ENCODE measurements around the gene LCN10. TPM values are rescaled to one million over a fixed set of nuclear protein-coding genes. Genes with fewer than 3 reads are reported as not detected.
"Not testable (repeated sequence)": the region's sequence is repeated elsewhere in the genome, so short reads cannot be mapped to it uniquely, and the experiment has no call there.

Gene LCN10
- polyA plus RNA-seq (ENCODE audit: insufficient read length in 10 of 10): 10 to 100 TPM in 3 of 10 donors, 1 to 10 TPM in 7; 2.4 to 17.8 (median 8.8) TPM
- long read RNA-seq, donor 1: 0 reads
- long read RNA-seq, donor 2: 0 reads
- long read RNA-seq, donor 3: 0 reads
- long read RNA-seq, donor 4: 0 reads
- long read RNA-seq, donor 5, partial matches to known transcripts: 0 of 1 reads
- long read RNA-seq, donor 5, other reads (novel, unspliced or antisense): 0 of 1 reads
- long read RNA-seq, donor 6, partial matches to known transcripts: 0 of 1 reads
- long read RNA-seq, donor 6, other reads (novel, unspliced or antisense): 0 of 1 reads
- long read RNA-seq, donor 7: 0 reads
- long read RNA-seq, donor 8: 0 reads
- long read RNA-seq, donor 9: 0 reads

DNA sequence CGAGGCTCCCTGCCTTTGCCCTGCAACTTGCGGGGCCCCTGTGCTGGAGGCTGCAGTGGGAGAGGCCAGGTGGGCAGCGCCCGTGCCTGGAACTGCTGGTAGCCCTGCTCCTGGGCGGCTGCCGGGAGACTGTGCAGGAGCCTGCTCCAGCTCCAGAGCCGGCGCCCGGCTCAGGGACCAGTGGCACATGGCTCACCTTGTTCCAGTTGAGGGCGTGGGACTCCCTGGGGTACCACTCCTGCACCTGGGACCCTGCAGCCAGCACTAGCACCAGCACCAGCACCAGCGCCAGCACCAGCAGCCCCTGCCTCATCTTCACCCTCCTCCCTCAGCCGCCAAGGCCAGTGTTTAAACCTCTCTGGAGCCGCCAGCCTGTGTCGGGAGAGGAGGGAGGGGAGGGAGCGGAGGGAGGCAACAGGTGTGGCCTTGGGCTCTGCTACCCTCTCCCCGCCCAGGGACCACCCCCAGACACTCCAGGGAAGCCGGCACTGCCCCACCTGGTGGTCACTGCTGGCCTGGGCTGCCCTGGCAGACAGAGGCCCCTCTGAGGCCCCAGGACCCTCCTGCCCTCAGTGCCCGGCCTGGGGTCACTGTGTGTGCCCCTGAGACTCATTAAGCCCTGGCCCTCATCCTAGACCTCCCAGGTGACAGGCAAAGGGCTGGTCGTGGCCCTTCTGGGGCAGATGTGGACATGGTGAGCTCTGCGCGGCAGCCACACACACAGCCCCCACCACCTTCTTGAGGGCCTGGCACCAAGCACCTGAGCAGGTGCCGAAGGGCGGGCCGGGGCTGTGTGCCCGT lies at the start of gene LCN10:
Gene LCN10 (minus strand): TSS at position 350 of the 801 bp plus-strand sequence. CDS start 37 bp downstream, at position 313.
- DNase-seq: no peak

DNA sequence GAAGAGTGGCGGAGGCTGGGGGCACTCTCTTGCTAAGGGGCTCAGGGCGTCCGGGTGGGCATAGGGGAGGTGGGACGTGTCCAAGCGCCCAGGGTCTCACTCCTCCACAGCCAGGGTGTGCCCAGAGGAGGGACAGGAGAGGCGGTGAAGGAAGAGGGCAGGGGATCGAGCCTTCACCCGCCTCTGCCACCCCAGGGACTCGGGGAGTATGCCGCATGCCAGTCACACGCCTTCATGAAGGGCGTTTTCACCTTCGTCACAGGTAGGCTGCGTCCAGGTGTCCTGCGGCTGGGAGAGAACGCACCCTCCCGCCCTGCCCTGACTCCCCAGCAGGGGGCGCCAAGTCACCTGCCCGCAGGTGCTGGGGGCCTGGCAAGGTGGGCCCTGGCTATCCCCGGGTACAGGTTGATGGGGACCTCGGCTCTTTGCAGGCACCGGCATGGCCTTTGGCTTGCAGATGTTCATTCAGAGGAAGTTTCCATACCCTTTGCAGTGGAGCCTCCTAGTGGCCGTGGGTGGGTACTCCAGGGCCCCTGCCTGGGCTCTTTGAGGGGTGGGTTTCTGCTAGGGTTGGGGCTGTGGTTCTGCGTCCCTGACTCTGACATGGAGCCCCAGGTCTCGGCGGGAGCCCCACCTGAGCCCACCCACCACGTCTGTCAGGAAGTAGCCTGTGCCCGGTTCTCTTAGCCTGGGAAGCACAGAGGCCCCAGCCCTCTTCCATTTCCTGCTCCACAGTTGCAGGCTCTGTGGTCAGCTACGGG lies 49.0 kb upstream of the LCN10 start:
- DNase-seq: peak in 1 of 3 donors; percentile 34

DNA sequence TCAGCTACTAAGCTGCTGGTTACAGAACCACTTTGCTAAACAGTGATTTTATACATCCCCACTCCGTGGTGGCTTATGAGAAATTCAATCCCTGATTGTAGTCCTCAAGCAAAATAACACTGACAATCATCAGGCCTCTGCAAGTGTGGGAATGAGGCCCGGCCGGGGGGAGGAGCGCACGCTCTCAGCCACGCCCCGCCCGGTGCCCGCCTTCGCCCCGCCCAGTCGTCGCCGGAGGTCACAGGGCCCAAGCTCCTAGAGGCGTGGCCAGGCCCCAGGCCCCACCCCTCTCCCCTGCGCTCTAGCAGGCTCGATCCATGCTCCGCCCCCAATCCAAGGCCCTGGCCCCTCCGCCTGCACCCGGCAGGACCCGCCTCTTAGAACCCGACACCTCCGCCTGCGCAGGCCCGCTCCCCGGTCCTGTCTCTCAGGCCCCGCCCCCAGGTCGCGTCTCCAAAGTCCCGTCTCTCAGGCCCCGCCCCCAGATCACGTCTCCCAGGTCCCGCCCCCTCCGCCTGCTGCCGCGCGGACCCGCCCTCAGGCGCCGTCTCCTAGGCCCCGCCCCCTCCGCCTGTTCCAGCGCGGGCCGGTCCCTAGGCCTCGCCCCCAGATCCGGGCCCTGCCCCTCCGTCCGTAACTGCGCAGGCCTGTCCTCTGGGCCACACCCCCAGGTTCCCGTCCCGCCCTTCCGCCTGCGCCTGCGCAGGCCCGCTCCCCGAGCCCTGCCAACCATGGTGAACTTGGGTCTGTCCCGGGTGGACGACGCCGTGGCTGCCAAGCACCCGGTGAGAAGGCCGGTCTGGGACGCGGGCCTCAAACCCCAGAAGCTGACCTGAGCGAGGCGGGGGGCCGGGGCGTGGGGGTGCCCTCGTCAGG lies 48.1 kb upstream of the LCN10 start, which contains the start of gene TMEM141:
Gene TMEM141 (plus strand): TSS at position 705 of the 876 bp plus-strand sequence. CDS start 27 bp downstream, at position 732.
- peak; percentile 99 for DNase-seq

DNA sequence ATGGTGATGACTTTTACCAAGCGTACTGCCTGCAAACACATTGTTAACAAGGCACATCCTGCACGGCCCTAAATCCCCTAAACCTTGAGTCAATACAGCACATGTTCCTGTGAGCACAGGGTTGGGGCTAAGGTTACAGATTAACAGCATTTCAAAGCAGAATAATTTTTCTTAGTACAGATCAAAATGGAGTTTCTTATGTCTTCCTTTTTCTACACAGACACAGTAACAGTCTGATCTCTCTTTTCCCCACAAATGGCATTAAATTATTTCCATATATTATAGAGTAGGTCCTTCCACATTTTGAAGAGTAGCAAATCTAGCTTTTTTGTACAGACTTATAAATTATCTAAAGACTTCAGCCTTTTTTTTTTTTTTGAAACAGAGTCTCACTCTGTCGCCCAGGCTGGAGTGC lies 46.8 kb upstream of the LCN10 start:
- no peak for DNase-seq

DNA sequence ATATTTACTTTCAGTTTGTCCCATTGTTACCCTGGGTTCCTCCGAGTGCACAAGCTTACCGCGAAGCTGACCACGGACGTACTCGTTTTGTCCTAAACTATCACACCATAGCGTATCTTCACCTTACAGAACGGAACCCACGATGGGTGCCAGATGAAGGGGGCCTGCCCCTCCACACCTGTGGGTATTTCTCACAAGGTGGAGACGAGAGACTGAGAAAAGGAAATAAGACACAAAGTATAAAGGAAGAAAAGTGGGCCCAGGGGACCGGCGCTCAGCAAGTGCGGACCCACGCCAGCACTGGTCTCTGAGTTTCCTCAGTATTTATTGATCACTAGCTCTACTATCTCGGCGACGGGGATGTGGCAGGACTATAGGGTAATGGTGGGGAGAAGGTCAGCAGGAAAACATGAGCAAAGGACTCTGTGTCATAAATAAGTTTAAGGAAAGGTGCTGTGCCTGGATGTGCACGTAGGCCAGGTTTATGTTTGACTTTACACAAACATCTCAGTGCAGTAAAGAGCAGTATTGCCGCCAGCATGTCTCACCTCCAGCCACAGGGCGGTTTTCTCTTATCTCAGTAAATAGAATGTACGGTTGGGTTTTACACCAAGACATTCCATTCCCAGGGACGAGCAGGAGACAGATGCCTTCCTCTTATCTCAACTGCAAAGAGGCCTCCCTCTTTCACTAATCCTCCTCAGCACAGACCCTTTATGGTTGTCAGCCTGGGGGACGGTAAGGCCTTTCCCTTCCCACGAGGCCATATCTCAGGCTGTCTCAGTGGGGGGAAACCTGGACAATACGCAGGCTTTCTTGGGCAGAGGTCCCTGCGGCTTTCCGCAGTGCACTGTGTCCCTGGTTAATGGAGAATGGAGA lies 46.1 kb upstream of the LCN10 start:
- DNase-seq: not testable (repeated sequence)

DNA sequence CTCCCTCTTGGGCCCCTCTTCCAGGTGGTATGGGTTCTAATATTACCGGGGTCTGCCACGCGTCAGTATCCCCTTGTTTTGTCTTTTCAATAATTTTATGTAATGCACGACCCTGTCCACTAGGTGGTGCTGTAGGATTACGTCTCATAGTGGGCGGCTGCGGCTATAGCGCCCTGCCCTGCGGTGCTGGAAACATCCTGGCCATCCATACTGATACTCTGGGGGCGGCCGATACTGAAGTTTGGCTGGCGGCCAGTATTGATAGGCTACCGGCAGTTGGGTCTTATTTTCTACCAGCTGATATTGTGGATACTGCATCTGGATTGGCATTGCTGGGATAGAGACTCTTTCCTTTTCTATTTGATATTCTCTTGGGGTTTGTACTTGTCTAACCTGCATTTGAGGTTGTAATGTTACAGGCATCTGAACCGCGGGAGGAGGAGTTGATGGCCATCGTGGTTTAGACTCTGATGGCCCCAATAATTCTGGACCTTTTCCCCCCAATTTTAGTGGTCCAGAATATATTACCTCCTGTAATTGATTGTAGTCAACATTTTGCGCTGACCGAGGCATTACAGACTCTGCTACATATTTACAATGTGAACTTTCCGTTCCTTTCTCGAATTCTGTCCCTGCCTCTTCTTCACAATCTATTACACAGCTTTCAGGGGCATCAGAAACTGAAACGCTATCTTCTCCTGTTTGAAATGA lies 45.1 kb upstream of the LCN10 start:
- peak; percentile 54 to 84 (median 77) for DNase-seq

DNA sequence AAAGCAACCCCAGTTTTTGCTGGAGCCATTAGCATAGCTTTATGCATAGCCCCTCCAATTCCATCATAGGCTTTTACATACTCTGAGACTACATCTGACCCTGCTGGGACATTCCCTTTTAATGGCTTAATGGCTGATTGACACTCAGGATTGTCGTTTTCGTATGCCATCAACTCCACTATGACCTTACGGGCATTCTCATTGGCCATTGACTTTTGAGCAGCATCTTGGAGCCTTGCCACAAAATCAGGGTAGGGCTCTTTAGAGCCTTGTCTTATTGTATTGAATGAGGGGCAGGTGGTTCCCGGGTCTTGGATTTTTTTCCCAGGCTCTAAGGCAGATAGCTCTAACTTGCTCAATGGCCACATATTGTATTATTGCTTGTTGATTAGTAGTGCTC lies 44.2 kb upstream of the LCN10 start:
- DNase-seq: not testable (repeated sequence)

DNA sequence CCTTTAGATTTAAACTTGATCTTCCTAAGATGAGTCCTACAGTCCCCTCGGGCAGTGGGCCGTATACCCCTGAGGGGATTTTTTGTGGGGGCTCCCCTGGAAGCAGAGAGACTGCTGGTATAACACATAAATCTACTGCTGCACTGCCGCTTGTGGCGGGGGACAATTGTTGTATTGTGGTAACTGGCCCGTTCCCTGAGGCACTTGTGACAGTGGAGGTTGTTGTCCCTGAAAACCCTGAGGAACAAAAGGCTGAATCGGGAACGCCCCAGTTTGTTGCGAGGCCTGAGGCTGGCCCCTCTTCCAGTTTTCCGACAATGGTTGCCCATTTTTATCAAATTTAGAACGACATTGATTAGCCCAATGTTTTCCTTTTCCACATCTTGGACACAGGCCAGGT lies 43.7 kb upstream of the LCN10 start:
- no peak for DNase-seq

DNA sequence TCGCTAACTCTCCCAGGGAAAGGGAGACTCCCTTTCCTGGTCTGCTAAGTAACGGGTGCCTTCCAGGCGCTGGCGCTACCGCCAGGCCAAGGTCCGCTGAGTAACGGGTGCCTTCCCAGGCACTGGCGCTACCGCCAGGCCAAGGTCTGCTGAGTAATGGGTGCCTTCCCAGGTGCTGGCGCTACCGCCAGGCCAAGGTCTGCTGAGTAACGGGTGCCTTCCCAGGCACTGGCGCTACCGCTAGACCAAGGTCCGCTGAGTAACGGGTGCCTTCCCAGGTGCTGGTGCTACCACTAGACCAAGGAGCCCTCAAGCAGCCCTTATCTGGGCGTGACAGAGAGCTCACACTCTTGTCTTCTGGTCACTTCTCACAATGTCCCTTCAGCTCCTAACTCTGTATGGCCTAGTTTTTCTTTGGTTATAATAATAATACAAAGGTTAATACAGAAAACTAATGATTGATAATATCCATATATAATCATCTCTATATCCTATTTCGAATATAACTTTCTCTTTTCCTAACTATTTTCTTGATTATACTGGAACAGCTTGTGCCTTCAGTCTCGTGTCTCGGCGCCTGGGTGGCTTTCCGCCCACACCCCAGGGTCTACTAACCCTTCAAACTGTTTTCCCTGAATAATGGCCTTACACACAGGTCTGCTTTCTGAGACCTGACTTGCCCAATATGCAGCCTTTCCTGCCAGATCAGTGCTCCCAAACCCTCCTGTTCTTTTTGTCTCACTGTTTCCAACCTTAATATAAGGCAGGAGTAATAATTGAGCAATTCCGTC lies 43.0 kb upstream of the LCN10 start:
- not testable (repeated sequence) for DNase-seq

DNA sequence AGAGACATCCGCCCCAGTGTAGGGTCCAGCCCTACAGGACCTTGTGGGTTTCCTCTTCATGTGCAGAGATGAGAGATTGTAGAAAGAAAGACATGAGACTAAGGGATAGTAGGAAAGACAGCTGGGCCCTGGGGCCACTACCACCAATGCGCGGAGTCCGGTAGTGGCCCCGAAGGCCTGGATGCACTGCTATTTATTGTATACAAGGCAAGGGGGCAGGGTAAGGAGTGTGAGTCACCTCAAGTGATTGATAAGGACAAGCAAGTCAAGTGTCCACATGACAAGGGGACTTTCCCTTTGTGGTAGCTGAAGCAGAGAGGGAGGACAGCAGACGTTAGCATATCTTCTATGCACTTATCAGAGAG lies 42.2 kb upstream of the LCN10 start:
- no peak for DNase-seq

DNA sequence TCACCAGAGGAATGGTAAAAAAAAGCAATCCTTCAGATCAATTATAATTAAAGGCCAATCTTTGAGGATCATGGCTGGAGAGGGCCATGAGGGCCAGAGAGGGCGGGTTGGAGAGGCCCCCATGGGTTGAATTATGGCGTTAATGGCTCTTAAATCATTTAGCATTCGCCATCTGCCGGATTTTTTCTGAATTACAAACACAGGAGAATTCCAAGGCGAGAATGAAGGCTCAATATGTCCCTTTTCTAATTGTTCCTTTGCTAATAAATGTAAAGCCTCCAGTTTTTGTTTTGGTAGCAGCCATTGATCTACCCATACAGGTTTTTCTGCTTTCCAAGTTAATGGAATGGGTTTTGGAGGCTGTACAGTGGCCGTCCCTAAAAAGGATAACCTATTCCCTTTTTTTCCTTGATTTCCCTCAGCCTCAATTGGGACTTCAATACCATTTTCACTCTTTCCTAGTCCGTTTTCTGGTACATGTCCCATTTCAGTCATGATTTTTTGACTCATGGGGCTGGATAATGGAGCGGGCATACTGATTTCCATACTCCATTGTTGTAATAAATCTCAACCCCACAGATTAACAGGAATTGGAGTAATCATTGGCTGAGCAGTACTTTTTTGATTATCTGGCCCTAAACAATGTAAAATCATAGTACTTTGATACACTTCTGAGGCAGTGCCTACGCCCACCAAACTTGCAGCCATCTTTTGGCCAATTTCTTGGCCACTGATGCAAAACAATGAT lies 41.7 kb upstream of the LCN10 start:
- DNase-seq: no peak

DNA sequence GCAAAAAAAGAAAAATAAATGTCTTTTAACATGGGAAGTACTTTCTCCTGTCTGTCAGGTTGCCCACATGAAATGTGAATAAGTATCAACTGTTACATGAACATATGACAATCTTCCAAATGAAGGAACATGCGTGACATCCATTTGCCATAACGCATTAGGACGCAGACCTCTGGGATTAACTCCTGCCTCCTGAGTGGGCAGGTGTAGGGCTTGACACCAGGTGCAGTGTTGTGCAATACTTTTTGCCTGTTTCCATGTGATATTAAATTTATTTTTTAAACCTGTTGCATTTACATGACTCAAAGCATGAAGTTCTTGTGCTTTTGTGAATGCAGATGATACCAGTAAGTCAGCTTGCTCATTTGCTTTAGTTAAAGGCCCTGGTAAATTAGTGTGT lies 39.7 kb upstream of the LCN10 start:
- DNase-seq: no peak

DNA sequence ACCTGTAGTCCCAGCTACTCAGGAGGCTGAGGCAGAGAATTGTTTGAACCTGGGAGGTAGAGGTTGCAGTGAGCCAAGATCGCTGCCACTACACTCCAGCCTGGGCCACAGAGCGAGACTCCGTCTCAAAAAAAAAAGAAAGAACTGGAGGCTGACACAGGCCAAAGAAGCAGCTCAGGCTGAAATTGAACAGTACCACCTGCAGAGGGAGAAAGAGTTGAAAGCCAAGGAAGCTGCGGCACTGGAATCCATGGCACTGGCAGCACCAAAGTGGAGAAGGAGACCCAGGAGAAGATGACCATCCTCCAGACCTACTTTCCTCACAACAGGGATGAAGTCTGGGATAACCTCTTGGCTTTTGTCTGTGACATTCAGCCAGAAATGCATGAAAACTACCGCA lies 37.1 kb upstream of the LCN10 start:
- DNase-seq: no peak

DNA sequence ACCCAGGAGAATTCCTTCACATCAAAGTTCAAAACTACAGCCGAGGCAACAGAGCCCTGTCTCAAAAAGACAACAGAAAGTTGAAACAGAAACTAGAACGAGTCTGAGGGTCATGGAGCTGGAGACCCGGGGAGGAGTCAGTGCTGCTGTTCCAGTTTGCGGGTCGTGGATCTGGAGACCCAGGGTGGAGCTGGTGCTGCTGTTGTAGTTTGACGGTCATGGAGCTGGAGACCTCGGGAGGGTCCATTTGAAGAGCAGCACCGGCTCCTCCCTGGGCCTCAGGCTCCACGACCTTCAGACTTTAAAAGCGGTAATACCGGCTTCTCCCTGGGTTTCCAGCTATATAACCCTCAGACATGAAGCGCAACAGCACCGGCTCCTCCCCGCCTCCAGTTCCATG lies 34.6 kb upstream of the LCN10 start:
- DNase-seq: no peak

DNA sequence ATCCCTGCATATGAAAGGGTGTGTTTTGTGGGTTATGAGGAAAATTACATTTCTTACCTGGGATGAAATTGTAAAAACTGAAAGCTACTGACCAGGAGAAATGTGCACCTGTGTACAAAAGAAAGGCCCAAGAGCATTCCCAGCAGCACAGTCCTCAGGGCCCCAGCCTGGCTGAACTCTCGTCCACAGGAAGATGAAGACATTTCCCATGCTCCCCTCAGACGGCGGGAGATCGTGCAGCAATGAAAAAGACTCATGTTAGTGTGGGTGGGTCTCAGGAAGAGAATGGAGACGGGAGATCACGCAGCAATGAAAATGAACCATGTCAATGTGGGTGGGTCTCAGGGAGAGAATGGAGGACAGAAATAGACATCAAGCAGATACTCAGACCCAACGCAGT lies 34.2 kb upstream of the LCN10 start:
- DNase-seq: no peak

DNA sequence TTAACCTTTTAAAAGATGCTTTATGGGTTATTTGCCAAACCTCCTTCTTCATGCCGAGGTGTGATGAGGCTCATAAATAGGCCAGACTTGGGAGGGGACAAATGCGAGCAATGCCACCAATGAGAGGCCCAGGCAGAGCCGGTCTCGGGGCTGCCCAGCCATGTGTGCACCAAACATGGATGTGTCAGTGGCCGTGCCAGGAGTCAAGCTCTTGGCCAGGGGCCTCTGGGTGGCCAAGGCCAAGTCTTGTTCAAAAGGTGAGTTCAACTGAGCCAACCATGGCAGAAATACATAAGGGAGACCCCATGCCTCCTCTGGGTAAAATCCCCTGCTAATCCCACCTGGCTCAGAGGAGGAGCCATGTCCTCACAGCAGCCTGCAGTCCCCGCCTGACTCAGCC lies 32.5 kb upstream of the LCN10 start:
- no peak for DNase-seq

DNA sequence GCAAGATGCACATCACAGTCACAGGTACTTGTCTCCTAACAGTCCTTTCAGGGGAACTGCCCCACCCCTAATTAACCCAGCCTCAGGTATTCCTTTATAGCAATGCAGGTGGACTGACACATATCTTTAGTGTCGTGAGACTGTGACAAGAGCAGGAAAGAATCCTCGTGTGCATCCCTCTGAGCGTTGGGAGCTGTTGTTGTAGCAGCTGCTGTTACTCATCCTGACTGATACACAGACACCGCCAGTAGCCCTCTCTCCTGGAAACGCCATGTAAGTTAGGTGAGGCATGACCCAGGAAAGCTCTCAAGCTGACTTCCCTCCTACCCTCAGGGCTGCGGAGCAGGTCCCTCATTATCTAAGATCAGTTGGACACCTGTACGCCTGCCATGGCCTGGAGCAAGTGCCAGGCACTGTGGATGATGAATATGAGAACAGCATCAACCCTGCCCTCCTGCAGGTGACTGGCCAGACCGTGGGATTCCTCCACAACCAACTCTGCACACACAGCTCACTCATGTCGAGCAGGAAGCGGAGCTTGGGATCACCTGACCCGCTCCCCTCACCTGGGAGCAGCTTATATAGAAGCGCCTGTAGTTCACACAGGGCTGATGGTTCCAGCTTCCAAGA lies 31.8 kb upstream of the LCN10 start:
- no peak for DNase-seq
